GM21825 (cell line): Measurements from ENCODE around the gene FGF7.
"Not testable (repeated sequence)": the region's sequence is repeated elsewhere in the genome, so short reads cannot be mapped to it uniquely, and the experiment has no call there.

Source experiments
- ATAC-seq: cut with Tn5 transposase; IDR thresholded peaks from one replicate; pipeline ENCODE4 v1.9.1; 2021; ENCODE audit warnings: mild to moderate bottlenecking, moderate library complexity; ENCODE audit not compliant: unreplicated experiment

Gene FGF7

GRCh38 chr15:49438962-49439631, 16.1 kb downstream of the FGF7 start:
- ATAC-seq, result peak; percentile 62

- ATAC-seq, result no peak
Observed at GRCh38 chr15:49439678-49440395, 16.8 kb downstream of the FGF7 start.

GRCh38 chr15:49441356-49441755, 18.3 kb downstream of the FGF7 start:
- ATAC-seq, result no peak

- ATAC-seq, result no peak
Observed at GRCh38 chr15:49441816-49442215, 18.8 kb downstream of the FGF7 start.

GRCh38 chr15:49452595-49452994, 29.6 kb downstream of the FGF7 start:
- no peak for ATAC-seq

GRCh38 chr15:49456166-49456565, 33.1 kb downstream of the FGF7 start:
- ATAC-seq, result no peak

GRCh38 chr15:49458145-49458544, 35.1 kb downstream of the FGF7 start:
- no peak for ATAC-seq

- no peak for ATAC-seq
Observed at GRCh38 chr15:49460411-49460941, 37.4 kb downstream of the FGF7 start.

GRCh38 chr15:49462232-49462844, 39.3 kb downstream of the FGF7 start:
- ATAC-seq, result no peak

- ATAC-seq, result no peak
Observed at GRCh38 chr15:49464522-49464921, 41.5 kb downstream of the FGF7 start.

- ATAC-seq, result no peak
Observed at GRCh38 chr15:49466119-49466518, 43.1 kb downstream of the FGF7 start.

- ATAC-seq, result no peak
Observed at GRCh38 chr15:49467746-49468480, 44.9 kb downstream of the FGF7 start.

GRCh38 chr15:49468481-49468839, 45.4 kb downstream of the FGF7 start:
- no peak for ATAC-seq

GRCh38 chr15:49471248-49471647, 48.2 kb downstream of the FGF7 start:
- ATAC-seq, result peak; percentile 19

- ATAC-seq, result peak; percentile 66
Observed at GRCh38 chr15:49471733-49472132, 48.7 kb downstream of the FGF7 start.

GRCh38 chr15:49472338-49472737, 49.3 kb downstream of the FGF7 start:
- ATAC-seq, result no peak

- ATAC-seq, result no peak
Observed at GRCh38 chr15:49473031-49473430, 50.0 kb downstream of the FGF7 start.

GRCh38 chr15:49478021-49478420, 55.0 kb downstream of the FGF7 start:
- not testable (repeated sequence) for ATAC-seq

- not testable (repeated sequence) for ATAC-seq
Observed at GRCh38 chr15:49478982-49479381, 55.9 kb downstream of the FGF7 start.

GRCh38 chr15:49485401-49485800, 62.4 kb downstream of the FGF7 start:
- not testable (repeated sequence) for ATAC-seq

GRCh38 chr15:49490966-49491365, 67.9 kb downstream of the FGF7 start:
- no peak for ATAC-seq
